Measurements from ENCODE around the gene NAA30.

NAA30 gene

DNA sequence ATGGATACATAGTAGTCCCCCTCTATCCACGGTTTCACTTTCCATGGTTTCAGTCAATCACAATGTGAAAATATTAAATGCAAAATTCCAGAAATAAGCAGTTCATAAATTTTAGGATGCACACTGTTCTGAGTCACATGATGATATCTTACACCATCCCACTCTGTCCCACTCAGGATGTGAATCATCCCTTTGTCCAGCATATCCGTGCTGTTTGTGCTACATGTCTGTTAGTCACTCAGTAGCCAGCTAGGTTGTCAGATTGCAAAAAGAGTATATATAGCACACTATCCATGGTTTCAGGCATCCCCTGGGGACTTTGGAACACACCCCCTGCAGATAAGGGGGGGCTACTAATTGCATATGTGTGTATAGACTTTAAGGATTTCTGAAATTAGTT is 8.1 kb upstream of the NAA30 start:
- in situ Hi-C loops (cut with MboI; ENCODE audit: low sequenced_read_pairs, unreplicated experiment) = no loop called here
- DNase-seq (ENCODE audit: low spot score) = no peak
- TF ChIP-seq, protein P1, sequence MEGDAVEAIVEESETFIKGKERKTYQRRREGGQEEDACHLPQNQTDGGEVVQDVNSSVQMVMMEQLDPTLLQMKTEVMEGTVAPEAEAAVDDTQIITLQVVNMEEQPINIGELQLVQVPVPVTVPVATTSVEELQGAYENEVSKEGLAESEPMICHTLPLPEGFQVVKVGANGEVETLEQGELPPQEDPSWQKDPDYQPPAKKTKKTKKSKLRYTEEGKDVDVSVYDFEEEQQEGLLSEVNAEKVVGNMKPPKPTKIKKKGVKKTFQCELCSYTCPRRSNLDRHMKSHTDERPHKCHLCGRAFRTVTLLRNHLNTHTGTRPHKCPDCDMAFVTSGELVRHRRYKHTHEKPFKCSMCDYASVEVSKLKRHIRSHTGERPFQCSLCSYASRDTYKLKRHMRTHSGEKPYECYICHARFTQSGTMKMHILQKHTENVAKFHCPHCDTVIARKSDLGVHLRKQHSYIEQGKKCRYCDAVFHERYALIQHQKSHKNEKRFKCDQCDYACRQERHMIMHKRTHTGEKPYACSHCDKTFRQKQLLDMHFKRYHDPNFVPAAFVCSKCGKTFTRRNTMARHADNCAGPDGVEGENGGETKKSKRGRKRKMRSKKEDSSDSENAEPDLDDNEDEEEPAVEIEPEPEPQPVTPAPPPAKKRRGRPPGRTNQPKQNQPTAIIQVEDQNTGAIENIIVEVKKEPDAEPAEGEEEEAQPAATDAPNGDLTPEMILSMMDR (IDR thresholded peaks at IDR 0.05; ENCODE audit: borderline replicate concordance, control extremely low read depth, extremely low read depth, insufficient read depth, missing control alignments) = no peak

GRCh38 chr14:57383125-57383745 is 7.2 kb upstream of the NAA30 start:
- in situ Hi-C loops (cut with MboI; ENCODE audit: low sequenced_read_pairs, unreplicated experiment) = no loop called here
- DNase-seq (ENCODE audit: low spot score) = no peak
- TF ChIP-seq, protein P1 (IDR thresholded peaks at IDR 0.05; ENCODE audit: borderline replicate concordance, control extremely low read depth, extremely low read depth, insufficient read depth, missing control alignments) = no peak

GRCh38 chr14:57388067-57388466 is 2.3 kb upstream of the NAA30 start:
- in situ Hi-C loops (cut with MboI; ENCODE audit: low sequenced_read_pairs, unreplicated experiment) = no loop called here
- DNase-seq (ENCODE audit: low spot score) = no peak
- TF ChIP-seq, protein P1 (IDR thresholded peaks at IDR 0.05; ENCODE audit: borderline replicate concordance, control extremely low read depth, extremely low read depth, insufficient read depth, missing control alignments) = no peak

- in situ Hi-C loops (cut with MboI; ENCODE audit: low sequenced_read_pairs, unreplicated experiment) = no loop called here
- TF ChIP-seq, protein P1 (IDR thresholded peaks at IDR 0.05; ENCODE audit: borderline replicate concordance, control extremely low read depth, extremely low read depth, insufficient read depth, missing control alignments) = no peak
- DNase-seq (ENCODE audit: low spot score) = no peak
Observed at GRCh38 chr14:57389646-57390036, 745 bp upstream of the NAA30 start.

DNA sequence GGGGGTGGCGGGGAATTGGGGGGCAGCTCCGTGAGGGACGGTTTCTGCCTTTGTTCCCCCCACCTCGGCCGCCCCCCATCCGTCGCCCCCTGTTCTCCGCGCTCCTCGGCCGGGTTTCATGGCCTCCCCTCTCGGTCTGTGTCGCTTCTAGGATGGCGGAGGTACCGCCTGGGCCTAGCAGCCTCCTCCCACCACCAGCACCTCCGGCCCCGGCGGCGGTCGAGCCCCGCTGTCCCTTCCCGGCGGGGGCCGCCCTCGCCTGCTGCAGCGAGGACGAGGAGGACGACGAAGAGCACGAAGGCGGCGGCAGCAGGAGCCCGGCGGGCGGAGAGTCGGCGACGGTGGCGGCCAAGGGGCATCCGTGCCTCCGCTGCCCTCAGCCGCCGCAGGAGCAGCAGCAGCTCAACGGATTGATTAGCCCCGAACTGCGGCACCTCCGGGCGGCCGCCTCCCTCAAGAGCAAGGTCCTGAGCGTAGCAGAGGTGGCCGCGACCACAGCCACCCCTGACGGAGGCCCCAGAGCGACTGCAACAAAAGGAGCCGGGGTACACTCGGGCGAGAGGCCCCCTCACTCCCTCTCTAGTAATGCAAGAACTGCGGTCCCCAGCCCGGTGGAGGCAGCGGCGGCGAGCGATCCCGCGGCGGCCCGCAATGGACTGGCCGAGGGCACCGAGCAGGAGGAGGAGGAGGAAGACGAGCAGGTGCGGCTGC is 575 bp downstream of the NAA30 start:
- in situ Hi-C loops (cut with MboI; ENCODE audit: low sequenced_read_pairs, unreplicated experiment) = no loop called here
- TF ChIP-seq, protein P1 (IDR thresholded peaks at IDR 0.05; ENCODE audit: borderline replicate concordance, control extremely low read depth, extremely low read depth, insufficient read depth, missing control alignments) = no peak

DNA sequence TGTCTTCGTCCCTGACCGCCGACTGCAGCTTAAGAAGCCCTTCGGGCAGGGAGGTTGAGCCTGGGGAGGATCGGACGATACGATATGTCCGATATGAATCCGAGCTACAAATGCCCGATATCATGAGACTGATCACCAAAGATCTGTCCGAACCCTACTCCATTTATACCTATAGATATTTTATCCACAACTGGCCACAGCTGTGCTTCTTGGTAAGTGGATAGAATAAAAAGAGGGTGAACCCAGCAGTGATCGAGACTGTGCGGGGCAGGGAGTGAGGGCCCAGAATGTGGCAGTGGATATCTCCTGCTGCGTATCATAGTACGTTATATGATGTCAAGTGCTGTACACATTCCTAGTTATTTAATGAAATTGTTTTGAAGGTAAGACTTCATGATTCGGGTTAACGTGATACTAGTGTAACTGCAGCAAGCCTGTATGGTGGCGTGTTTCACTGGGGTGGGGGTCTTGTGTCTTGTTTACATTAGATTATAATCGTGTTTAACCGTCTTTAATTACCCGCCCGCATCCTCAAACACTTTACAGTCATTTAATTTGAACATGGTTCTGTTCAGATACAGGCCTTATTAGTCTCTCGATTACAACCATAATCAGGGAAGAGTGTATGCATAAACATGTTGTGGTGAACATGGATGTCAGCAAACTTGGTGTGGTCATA is 1.3 kb downstream of the NAA30 start:
- TF ChIP-seq, protein P1 (IDR thresholded peaks at IDR 0.05; ENCODE audit: borderline replicate concordance, control extremely low read depth, extremely low read depth, insufficient read depth, missing control alignments) = no peak
- no peak for DNase-seq (ENCODE audit: low spot score)
- in situ Hi-C loops (cut with MboI; ENCODE audit: low sequenced_read_pairs, unreplicated experiment) = no loop called here

More for the DNA sequence above, 575 bp downstream of the NAA30 start:
- peak; percentile 68 for DNase-seq (ENCODE audit: low spot score)
